SU-DHL-6 (cell line): ENCODE data around the gene HSPA1B.

Experiments used
- H2AFZ ChIP-seq: fragments of 200-600 bp; sonication (generic); 2 replicates; pipeline ENCODE4 v1.6.1; 2014; ENCODE audit warnings: low read depth, mild to moderate bottlenecking, moderate library complexity, mixed read lengths, antibody characterized with exemption, low read length; ENCODE audit not compliant: severe bottlenecking
- H3F3A ChIP-seq: fragments of 200-600 bp; shearing (Covaris generic); 2 replicates; pipeline ENCODE4 v1.6.0; 2016; ENCODE audit warnings: antibody characterized with exemption, mild to moderate bottlenecking; ENCODE audit not compliant: insufficient read depth
- H3K27ac ChIP-seq: fragments of 200-600 bp; sonication (generic); 2 replicates; pipeline ENCODE4 v1.5.1; 2016; ENCODE audit warnings: low read depth, mild to moderate bottlenecking, low read length, moderate library complexity, mixed read lengths
- H3K27me3 ChIP-seq: fragments of 200-600 bp; sonication (generic), shearing (Covaris generic); 2 replicates; pipeline ENCODE4 v1.6.0; 2014; ENCODE audit warnings: mild to moderate bottlenecking, low read length
- H3K36me3 ChIP-seq: fragments of 200-600 bp; sonication (generic); 2 replicates; pipeline ENCODE4 v1.6.1; 2014; ENCODE audit warnings: mild to moderate bottlenecking, low read length, mixed read lengths
- H3K4me2 ChIP-seq: fragments of 300-600, 200-600 bp; shearing (Covaris generic), sonication (generic); 2 replicates; pipeline ENCODE4 v1.6.0; 2014; ENCODE audit warnings: low read length, low read depth, mild to moderate bottlenecking; ENCODE audit not compliant: poor library complexity, severe bottlenecking
- H3K4me3 ChIP-seq: fragments of 200-600 bp; sonication (generic); 2 replicates; pipeline ENCODE4 v1.5.1; 2014; ENCODE audit warnings: antibody characterized with exemption, low read length, mild to moderate bottlenecking, mixed read lengths; ENCODE audit not compliant: insufficient read depth, poor library complexity, severe bottlenecking
- H3K79me2 ChIP-seq: fragments of 200-600 bp; sonication (generic); 2 replicates; pipeline ENCODE4 v1.6.1; 2014; ENCODE audit warnings: mild to moderate bottlenecking, low read length, moderate library complexity; ENCODE audit not compliant: insufficient read depth
- H3K9ac ChIP-seq: fragments of 200-600 bp; sonication (generic); 2 replicates; pipeline ENCODE4 v1.7.0; 2014; ENCODE audit warnings: mild to moderate bottlenecking, low read length
- H3K9me2 ChIP-seq: fragments of 200-600 bp; sonication (generic); replicated peaks from 2 replicates; pipeline ENCODE4 v1.6.1; 2014; ENCODE audit warnings: low read length; ENCODE audit not compliant: insufficient read depth
- H3K9me3 ChIP-seq: fragments of 200-600 bp; sonication (generic); 2 replicates; pipeline ENCODE4 v1.6.1; 2014; ENCODE audit warnings: low read length, mixed read lengths; ENCODE audit not compliant: insufficient read depth
- H4K20me1 ChIP-seq: fragments of 200-600 bp; sonication (generic); 2 replicates; pipeline ENCODE4 v1.6.1; 2014; ENCODE audit warnings: low read depth, mild to moderate bottlenecking, antibody characterized with exemption, low read length, moderate library complexity, mixed read lengths
- CTCF ChIP-seq: fragments of 200-600 bp; sonication (generic); IDR thresholded peaks from one replicate; pipeline ENCODE4 v1.5.1; 2017; ENCODE audit warnings: antibody characterized with exemption, mild to moderate bottlenecking, low read length, moderate library complexity; ENCODE audit not compliant: insufficient read depth, poor library complexity, severe bottlenecking
- EZH2phosphoT487 ChIP-seq: fragments of 200-600 bp; sonication (generic), shearing (Covaris generic); conservative IDR thresholded peaks from 2 replicates; pipeline ENCODE4 v1.6.1; 2018; ENCODE audit warnings: mild to moderate bottlenecking, antibody characterized with exemption, low read length, moderate library complexity, mixed read lengths

Gene HSPA1B

GRCh38 chr6:31870385-31870921 is 42.9 kb downstream of the HSPA1B start:
- Histone ChIP-seq H3K4me3 (no peak overlapping the region), H4K20me1 (no peaks in the 10 kb centered on the region), H3K9me3 (no peaks in the 10 kb centered on the region), H3K27me3 (no peaks in the 10 kb centered on the region), H3K27ac (no peak overlapping the region), H3K9me2 (no peaks in the 10 kb centered on the region), H3K79me2 (no peaks in the 10 kb centered on the region), H2AFZ (no peak overlapping the region), H3F3A (no peaks in the 10 kb centered on the region), H3K36me3 (no peaks in the 10 kb centered on the region), H3K9ac (no peak overlapping the region), H3K4me2 (no peak overlapping the region)
- TF ChIP-seq CTCF (peak; percentile 44), EZH2phosphoT487 (no peak)

DNA sequence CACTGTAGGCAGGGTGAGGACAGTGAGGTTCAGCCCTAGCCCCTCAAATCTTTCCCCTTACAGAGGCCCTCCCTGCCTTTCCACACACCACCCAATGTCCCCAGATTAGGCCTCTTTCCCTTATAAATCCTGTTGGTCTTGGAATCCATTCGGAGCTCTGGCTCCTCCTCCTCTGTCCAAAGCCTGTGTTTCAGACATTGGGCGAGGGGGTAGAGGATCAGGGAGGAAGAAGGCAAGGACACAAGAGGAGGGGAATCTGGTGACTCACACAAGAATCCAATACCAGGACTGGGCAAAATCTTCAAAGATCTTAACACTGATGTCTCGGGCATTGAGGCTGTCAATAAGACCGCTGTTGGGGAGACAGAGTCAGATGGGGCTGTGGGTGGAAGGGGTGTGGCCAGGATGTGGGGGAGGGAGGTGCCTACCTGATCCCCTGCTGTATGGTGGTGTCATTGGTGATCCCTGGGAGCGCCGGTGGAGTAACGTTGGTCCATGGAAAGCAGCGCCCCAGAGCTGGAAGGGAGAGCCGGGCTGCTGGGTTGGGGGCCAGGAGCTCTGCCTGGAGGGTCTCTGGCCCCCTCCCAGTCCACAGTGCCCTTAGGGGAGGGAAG is 43.6 kb downstream of the HSPA1B start:
- no peaks in the 10 kb centered on the region for H4K20me1 ChIP-seq
- H3K36me3 ChIP-seq: no peaks in the 10 kb centered on the region
- no peaks in the 10 kb centered on the region for H3K9me2 ChIP-seq
- no peak overlapping the region for H3K9ac ChIP-seq
- no peaks in the 10 kb centered on the region for H3K27me3 ChIP-seq
- H3F3A ChIP-seq: no peaks in the 10 kb centered on the region
- no peak overlapping the region for H3K4me2 ChIP-seq
- H3K27ac ChIP-seq: no peak overlapping the region
- no peak overlapping the region for H3K4me3 ChIP-seq
- H2AFZ ChIP-seq: no peak overlapping the region
- no peak for TF ChIP-seq CTCF
- TF ChIP-seq EZH2phosphoT487: no peak
- no peaks in the 10 kb centered on the region for H3K79me2 ChIP-seq
- H3K9me3 ChIP-seq: no peaks in the 10 kb centered on the region

GRCh38 chr6:31874084-31874670 is 46.6 kb downstream of the HSPA1B start:
- Histone ChIP-seq H3K36me3 (no peaks in the 10 kb centered on the region), H4K20me1 (no peaks in the 10 kb centered on the region), H3F3A (no peaks in the 10 kb centered on the region), H3K79me2 (no peaks in the 10 kb centered on the region), H3K4me3 (no peak overlapping the region), H3K27ac (no peak overlapping the region), H3K9me3 (no peaks in the 10 kb centered on the region), H3K4me2 (no peak overlapping the region), H3K9ac (no peak overlapping the region), H3K9me2 (no peaks in the 10 kb centered on the region), H3K27me3 (no peaks in the 10 kb centered on the region), H2AFZ (no peak overlapping the region)
- TF ChIP-seq CTCF: no peak
- no peak for TF ChIP-seq EZH2phosphoT487
